GM19240 (cell line): Measurements from ENCODE around the gene PLD1.

ENCODE experiments used
- DNase-seq: peaks from one replicate; pipeline ENCODE4 v3.0.0; 2011; ENCODE audit warnings: low spot score; ENCODE audit not compliant: insufficient read length

The PLD1 gene

DNA sequence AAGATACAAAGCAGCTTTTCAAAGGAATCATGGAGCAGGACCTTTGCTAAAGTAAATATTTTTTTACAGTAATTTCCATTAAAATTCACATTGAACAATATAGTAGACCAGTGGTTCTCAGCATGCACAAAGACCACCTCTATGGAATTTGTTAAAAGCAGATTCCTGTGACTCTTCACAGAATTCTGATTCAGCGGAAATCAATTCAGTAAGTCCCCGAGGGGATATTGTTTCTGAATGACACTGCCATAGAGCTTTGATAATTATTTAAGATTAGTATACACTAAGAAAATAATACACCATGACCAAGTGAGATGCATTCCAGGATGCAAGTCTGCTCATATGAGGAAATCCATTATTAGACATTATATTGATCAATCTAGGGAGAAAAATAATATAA, 188.2 kb downstream of the PLD1 start:
- no peak for DNase-seq

DNA sequence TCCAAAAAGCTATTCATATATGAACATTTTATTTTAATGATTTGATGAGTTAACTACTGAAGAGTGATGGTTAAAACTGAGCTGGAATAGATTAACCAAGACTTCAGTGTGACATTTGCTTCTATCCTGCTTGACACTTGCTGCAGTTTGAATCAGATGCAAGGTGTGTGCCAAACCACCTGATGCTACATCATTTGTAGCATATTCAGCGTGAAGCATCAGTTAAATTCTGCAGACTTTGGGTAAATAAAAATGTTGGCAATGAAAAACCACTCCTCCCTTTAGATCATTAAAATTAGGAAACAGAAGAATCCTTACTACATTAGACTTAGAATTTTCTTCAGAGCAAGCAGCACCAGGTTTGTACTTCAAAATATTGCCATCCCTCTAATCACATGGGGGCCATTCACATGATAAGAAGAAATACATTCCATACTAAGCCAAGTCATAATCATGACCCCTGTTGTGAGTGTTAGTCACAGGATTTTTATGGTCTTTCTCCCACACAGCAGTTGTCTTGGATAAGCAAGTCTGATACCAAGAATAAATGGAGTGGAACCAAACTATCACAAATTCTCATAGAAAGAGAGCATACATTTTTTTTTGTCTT, 189.4 kb downstream of the PLD1 start:
- DNase-seq = no peak

DNA sequence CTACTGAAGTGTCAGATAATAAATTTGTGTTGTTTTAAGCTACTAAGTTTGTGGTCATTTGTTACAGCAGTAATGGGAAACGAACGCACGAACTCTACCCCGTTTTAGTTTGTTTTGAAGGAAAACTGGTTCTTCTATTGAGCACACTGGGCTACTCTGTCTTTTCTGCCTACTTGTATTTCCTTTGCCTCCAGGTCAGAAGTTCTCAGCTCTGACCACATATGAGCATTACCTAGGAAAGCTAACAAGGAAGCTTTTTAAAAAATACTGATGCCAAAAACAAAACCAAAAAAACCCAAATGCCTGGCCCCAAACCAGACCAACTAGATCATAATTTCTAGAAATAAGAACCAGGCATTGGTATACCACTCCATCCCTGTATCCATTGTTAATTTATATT, 193.5 kb downstream of the PLD1 start:
- DNase-seq = no peak

DNA sequence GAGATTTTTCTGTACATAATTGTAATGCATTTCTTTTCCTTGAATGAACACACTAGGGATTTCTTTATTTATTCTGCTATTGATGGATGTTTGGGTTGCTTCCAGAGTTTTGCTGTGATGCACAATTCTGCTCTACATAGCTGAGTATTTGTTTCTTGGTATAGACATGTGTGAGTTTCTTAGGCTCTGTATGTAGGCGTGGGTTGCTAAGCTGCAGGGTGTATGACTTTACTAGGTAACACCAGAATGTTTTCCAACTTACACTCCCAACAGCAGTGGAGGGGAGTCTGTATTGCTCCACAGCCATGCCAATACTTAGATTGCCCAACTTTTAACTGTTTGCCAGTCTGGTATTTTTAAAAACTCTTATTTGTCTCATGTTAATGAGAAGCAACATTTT, 194.6 kb downstream of the PLD1 start:
- DNase-seq = no peak

DNA sequence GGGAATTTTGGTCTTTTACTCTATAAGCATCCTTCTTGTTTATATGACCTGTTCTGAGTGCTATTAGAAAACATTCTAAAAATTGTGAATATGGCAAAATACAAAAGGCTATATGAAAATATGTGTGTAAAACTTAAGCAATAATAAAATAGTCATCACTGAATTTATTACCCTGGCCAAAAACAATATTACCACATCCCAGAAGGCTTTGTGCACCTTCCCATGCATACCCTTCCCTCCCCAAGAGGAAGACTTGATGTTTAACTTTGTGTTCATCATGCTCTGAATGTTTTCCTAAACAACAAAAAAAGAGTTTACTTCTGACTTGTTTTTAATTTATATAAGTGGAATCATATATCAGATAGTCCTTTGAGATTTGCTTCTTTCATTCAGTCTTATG, 195.0 kb downstream of the PLD1 start:
- DNase-seq = no peak

DNA sequence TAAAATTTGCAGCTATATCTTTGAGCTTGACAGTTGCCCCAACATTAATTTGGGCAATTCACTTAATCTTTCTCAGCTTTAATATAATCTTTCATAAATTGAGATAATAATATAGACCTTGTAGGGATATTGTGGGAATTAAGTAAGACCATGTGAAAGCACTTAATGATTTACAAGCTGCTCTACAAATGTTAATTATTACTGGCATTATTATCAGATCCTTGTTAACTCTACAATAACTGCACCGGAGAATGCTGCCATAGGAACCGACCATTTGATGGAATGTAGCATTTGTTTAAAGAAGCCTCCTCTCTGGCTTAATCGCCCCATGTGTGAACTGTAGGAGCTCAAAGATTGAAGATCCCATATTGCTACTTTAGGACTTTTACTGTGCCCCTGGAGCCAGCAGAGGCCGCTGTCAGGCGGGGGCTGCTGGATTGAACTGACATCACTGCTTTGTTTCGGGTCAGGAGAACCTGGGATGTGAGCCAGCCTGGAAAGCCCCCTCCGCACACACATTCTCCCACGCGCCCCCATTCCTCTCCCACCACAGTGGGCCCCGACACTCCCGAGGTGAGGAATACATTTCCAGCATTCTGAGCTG, 195.9 kb downstream of the PLD1 start:
- DNase-seq = peak; percentile 11

DNA sequence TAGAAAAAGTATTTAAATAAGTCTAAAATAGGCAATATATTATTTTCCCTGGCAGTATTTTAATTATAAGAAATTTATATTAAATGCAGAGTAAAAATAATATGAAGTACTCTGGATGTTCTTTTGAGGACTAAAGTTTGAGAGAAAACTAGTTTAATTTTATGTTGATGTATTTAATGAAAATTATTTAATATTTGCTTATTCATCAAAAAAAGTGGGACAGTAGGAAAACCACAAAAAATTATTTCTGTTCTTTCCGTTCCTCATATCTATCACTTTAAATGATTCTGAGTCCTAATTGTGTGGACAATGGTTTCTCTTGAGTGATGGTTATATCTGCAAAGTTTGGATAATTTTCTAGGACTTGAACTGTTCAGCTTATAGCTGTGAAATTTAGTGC, 202.8 kb downstream of the PLD1 start:
- no peak for DNase-seq

DNA sequence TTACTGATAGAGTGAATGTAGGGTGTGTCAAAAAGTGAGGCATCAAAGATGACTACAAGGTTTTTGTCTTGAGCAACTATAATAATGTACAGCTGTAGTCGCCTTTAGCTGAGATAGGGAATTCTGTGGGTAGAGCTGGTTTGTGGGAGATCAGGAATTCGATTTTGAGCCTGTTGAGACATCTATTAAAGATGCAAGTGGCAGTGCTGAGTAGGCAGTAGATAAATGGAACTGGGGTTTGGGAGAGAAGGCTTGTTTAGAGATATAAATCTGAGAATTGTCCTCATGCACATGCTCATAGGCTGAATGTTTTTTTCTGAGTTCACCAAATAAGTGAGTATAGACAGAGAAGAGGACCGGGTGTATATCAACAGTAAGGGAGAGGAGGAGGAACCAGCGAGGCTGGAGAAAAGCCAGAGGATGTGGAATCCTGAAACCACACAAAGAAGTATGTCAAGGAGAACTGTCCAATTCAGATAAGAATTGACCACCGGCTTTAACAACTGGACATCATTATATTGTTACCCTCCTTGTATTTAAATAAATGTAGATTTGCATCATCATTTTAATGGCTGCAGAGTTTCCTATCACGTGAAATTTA, 204.0 kb downstream of the PLD1 start:
- DNase-seq = no peak

DNA sequence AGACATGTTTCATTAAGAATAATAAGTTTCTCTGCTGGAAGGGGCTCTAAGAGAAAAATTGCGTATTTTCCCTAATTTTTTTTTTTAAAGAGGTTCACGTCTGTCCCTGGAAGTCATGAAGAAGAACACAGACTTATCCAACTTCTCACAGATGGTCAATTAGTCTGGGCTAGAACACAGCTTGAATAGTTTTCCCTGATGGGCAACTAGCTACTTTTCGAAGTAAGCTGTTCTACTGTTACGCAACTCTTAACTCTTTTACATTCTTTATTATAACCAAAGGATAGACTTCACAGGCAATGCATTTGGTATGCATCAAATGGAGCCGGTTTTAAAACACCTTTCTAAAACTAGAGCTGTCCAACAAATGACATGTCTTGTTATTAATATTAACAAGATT, 205.9 kb downstream of the PLD1 start:
- no peak for DNase-seq

DNA sequence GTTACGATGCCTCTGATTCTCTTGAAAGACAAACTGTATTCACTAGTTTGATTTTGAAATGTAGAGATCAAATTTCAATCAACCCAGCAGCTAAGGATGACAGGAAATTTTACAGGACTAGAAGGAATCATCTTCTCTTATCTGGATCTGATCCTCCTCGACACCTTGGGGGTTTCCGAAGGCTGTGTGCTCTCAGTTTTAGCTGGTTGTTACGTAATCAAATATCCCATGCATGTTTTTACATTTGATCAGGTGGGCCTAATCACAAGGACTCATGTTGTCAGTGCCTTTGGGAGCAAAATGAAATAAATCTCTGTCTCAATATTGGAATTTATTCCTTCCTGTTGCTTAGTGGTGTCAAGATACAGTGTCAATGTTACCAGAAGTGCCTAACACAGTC, 208.2 kb downstream of the PLD1 start:
- DNase-seq = no peak

DNA sequence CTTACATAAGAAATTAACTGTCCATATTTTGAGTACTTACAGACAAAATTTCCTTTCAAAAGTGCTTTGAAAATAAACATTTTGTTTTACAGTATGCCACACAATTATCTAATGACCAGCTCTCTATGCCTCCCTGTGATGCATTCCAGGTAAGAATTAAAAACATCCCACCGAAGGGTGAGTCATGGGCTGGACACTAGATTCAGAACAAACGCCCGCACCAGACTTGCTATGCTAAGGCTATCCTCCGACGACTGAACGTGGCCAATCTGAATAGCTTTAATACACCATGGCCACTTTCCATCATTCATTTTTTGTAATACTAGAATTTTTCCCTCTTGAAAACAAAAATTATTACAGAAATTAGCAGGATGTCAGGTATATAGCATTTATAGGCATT, 210.3 kb downstream of the PLD1 start:
- DNase-seq = no peak

DNA sequence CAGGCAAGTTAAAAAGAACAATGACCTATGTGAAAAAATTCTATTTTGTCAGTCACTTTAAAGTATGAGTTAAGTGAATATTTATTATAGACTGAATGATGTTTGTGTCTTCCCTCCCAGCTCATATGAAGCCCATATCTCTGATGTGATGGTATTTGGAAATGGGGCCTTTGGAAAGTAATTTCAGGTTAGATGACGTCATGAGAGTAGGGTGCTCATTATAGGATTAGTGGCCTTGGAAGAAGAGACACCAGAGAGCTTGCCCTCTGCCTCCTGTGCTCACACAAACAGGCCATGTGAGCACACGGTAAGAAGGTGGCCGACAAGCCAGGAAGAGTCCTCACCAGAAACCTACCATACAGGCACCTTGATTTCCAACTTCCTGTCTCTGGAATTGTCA, 211.3 kb downstream of the PLD1 start:
- DNase-seq = no peak

DNA sequence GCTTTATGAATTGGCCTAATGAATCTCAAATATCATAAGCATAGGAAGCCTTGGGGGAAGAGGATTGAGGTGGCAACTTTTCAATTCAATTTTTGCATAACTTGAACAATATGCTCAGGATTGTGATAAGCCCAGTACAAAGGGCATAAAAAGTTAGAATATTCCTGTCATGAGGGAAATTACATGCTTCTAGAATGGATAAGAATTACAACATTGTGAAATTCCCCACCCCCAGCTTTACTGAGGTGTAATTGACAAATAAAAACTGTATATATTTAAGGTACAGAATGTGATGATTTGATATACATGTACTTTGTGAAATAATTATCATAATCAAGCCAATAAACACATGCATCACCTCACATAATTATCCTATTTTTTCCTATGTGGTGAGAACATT, 217.5 kb downstream of the PLD1 start:
- no peak for DNase-seq

DNA sequence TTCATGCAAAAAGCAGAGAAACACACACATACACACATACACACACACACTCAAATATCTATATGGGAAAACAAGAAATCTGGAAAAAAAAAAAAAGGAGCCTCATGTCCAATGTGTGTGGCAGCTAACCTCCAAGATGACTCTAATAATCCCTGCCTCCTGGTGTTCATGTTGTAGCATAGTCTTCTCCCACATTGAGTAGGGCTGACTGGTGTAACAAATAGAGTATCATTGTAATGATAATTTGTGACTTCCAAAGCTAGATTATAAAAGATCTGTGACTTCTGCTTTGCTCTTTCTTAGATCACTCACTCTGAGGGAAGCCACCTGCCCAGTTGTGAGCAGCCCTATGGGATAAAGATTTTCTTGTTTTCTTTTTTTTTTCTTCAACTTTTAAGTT, 219.2 kb downstream of the PLD1 start:
- DNase-seq = no peak

DNA sequence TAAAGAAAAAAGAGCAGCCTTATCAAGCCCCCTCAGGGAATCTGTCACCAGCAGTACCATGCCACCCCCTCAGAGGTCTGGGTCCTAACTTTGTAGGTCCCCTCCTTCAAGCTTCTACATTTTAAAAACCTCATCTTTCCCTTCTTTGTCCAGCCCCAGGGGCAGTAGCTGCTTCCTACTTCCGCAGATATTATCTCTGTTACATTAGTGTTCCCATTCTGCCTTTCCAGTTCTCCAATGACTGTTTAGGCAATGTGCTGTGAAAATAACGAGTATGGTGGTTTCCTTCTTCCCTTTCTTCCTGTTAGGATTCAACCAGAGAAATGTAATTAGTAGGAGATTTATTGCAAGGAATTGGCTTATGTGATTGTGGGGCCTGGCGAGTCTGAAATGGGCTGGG, 224.0 kb downstream of the PLD1 start:
- no peak for DNase-seq

DNA sequence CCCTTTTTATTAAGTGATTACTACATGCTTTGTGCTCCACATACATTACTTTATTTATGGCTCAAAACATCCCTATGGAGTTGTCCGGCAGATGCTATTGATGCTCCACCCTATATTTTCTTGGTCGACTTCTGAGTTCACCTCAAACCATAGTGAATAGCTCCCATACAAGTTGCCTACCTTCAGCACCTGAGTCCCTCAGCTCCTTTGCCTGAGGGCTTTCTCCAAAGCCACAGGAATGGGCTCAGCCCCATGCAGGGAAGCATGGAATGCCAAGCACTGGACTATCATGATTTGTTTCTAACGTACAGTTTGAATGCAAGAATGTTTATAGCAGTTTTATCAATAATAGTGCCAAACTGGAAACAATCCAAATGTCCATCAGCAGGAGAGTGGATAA, 225.2 kb downstream of the PLD1 start:
- DNase-seq = no peak

DNA sequence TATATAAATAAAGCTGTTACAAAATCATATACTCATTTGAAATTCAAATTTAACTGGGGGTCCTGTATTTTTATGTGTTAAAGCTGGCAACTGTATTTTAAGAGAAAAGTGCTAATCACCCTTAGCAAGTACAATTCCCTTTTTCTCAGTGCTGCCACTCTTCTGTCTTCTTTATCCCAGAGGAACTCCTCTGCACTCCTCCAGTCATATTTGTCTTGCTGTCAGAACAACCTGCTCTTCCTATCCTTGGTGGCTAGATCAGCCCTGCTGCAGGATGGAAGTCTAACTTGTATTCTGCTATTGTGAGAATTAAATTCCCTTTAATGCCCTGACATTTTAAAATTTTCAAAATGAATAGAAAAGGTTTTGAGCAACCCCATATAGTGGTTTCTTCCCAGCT, 226.2 kb downstream of the PLD1 start:
- DNase-seq = no peak

DNA sequence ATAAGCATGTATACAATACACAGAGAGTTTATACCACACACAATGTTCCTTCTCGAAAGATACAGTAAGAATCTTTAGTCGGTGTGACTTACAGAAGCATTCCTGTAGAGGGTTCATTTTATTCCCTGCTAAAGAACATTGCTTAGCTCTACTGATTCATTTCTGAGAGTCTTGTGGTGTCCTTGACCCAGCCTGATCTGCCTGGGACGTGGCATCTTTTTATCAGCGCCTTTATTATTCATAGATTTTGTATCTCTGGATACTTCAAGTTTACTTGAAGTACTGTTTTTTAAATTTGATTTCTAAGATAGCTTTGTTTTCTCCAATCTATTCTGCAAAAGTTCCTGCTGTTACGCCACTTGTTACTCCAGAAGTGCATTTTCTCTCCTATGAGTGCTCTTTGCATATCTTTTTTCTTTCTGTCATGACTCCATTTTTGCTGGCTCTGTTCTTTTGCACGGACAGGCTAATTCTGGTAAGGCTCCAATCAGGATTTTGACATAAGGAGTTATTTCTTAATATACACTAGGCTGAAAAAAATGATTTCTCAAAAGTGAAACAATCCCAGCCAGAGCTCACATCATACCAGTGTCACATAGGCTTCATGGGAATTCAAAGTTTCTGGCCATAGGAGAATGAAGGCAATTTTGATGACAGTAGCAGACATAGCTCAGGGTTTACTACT, 235.6 kb downstream of the PLD1 start:
- DNase-seq = no peak

DNA sequence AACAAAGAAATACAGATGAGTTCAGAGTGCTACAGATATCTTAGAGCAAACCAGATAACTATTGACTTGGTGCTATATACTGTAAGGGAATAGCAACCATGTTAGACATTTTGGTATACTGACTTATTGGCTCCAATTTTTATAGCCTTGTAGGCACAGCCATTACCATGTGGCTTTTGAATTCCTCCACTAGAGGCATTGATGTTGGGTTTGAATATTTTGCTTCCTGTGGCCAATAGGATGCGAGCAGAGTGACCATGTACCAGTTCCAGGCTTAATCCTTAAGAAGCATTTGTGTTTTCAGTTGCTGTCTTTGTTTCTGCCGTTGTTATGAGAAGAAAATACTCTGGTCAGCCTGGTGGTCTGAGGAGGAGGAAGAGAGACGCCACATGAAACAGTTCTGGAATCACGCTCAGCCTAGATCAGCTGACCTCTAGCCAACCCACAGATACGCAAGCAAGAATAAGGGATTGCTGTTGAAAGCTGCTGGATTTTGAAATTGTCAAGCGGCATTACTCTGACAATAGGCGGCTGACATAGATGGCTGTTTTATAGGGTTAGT, 240.6 kb downstream of the PLD1 start:
- DNase-seq = no peak

DNA sequence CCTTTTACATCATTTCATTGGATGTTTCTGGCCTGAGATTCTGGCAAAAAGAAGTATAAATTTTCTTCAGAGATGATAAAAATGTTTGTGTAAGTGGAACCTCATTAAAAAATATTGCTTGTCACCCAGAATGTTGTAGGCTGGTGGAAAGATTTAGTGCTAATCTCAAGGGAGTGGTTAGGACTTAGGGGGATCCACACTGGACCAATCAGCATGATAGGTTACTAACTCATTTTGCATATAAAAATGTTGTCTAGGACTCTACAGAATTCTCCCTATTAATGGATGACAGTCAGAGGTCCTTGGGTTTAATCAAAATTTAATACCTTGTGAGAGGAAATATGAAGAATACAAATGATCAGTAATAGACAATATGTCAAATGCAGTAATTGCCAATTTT, 241.5 kb downstream of the PLD1 start:
- no peak for DNase-seq

DNA sequence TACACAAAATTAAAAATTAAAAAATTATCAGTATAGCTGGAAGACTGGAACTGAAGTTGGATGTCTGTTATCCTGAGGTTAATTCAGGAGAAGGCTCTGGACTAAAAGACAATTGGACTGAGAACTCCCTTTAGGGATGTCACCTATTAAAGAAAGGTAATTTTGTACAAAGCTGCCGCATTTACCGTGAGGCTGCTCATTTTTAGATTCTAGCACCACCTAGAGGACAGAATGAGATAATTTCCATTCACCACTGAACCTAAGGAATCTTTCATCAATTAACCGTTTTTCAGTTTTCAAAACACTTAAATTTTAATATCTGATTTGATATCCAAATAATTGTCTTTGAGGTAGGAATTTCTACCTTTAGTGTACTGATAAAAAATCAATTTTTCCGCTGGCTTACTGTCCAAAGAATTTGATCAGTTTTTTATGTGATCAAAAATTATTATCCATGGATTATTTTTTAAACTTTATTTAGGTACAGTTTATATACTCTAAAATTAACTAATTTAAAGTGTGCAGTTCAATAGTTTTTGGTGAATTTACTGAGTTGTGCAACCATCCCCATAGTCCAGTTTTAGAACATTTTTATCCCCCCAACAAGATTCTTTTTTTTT, 243.4 kb downstream of the PLD1 start:
- DNase-seq = no peak

DNA sequence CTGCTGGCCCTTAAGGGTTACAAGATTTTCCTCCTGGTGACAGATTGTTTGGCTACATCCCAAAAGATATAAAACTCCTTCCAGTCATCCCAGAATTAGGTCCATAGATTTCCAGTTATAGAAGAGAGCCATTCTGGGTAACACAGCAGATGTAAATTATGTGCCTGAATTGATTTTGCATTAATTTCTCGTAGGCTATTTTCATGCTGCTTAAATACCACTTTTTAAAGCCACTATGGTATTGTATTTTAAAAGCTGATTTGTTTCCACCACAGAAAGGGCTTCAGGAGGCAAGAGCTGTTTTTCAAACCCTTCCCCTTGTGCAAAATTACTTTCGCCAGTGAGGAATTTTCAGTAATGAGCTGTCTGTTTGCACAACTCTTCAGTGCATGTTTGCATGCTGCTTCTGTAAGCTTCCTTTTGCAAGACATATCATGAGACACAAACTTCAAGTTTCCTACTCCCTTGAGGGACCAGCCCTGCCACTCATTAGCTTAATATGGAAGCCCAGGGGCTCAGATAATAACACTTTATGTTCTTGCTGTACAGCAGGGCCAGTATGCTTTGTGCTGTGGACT, 244.7 kb downstream of the PLD1 start:
- no peak for DNase-seq
